ENCODE data around the gene HTR4.

DNA sequence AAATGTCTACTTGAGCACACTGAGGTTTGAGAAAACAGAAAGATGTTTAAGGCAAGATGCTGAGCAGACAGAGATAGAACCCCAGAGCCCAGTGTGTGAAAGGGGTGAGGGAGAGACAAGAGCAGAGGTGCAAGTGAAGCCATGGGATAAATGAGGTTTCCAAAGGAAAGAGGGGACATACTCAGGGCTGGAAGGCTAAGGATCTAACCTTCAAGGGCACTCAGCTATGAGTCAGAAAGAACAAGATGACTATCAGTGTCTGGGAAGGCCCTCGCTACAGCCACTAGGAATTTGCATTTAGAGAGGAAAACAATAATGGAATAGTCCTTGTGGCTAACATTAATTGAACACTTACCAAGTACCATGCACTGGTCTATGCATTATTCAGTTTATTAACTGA, 113.7 kb downstream of the HTR4 start:
- TF ChIP-seq, protein P1, sequence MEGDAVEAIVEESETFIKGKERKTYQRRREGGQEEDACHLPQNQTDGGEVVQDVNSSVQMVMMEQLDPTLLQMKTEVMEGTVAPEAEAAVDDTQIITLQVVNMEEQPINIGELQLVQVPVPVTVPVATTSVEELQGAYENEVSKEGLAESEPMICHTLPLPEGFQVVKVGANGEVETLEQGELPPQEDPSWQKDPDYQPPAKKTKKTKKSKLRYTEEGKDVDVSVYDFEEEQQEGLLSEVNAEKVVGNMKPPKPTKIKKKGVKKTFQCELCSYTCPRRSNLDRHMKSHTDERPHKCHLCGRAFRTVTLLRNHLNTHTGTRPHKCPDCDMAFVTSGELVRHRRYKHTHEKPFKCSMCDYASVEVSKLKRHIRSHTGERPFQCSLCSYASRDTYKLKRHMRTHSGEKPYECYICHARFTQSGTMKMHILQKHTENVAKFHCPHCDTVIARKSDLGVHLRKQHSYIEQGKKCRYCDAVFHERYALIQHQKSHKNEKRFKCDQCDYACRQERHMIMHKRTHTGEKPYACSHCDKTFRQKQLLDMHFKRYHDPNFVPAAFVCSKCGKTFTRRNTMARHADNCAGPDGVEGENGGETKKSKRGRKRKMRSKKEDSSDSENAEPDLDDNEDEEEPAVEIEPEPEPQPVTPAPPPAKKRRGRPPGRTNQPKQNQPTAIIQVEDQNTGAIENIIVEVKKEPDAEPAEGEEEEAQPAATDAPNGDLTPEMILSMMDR (IDR thresholded peaks at IDR 0.05) = no peak
- no peak for TF ChIP-seq EP300 (IDR thresholded peaks at IDR 0.05)

Measured in tibial nerve (tissue), 4 donors.